H9 (cell line): ENCODE data around the gene APBA2. TPM values are rescaled to one million over a fixed set of nuclear protein-coding genes. Genes with fewer than 3 reads are reported as not detected.

Experiments
- DNase-seq: peaks from one replicate; pipeline ENCODE4 v3.0.0-alpha.2; 2017
- H2AFZ ChIP-seq: one replicate; pipeline ENCODE4 v1.6.1; 2013; ENCODE audit warnings: mild to moderate bottlenecking, low read length, control low read depth, moderate library complexity
- H2AK5ac ChIP-seq: 2 replicates; pipeline ENCODE4 v1.6.1; 2013; ENCODE audit warnings: low read length, control low read depth, mixed read lengths; ENCODE audit not compliant: insufficient read length
- H2BK120ac ChIP-seq: one replicate; pipeline ENCODE4 v1.6.1; 2013; ENCODE audit warnings: low read depth, mild to moderate bottlenecking, low read length, control low read depth, inconsistent platforms; ENCODE audit not compliant: poor library complexity, severe bottlenecking
- H2BK12ac ChIP-seq: 2 replicates; pipeline ENCODE4 v1.6.1; 2013; ENCODE audit warnings: low read length, control low read depth, mixed read lengths, low read depth; ENCODE audit not compliant: insufficient read length
- H2BK15ac ChIP-seq: 2 replicates; pipeline ENCODE4 v1.6.1; 2013; ENCODE audit warnings: low read depth, low read length, control low read depth
- H2BK20ac ChIP-seq: one replicate; pipeline ENCODE4 v1.6.1; 2013; ENCODE audit warnings: low read depth, mild to moderate bottlenecking, low read length, control low read depth, inconsistent platforms; ENCODE audit not compliant: poor library complexity, severe bottlenecking
- H2BK5ac ChIP-seq: 2 replicates; pipeline ENCODE4 v1.6.1; 2013; ENCODE audit warnings: low read length, control low read depth, mixed read lengths; ENCODE audit not compliant: insufficient read length
- H3K14ac ChIP-seq: 2 replicates; pipeline ENCODE4 v1.6.1; 2013; ENCODE audit warnings: low read length, control low read depth; ENCODE audit not compliant: insufficient read depth
- H3K18ac ChIP-seq: 2 replicates; pipeline ENCODE4 v1.6.1; 2013; ENCODE audit warnings: low read depth, mild to moderate bottlenecking, mixed read lengths, low read length, control low read depth; ENCODE audit not compliant: insufficient read length
- H3K23ac ChIP-seq: 2 replicates; pipeline ENCODE4 v1.6.1; 2013; ENCODE audit warnings: low read length, control low read depth, mixed read lengths, low read depth; ENCODE audit not compliant: insufficient read length
- H3K23me2 ChIP-seq: 2 replicates; pipeline ENCODE4 v1.6.1; 2013; ENCODE audit warnings: low read depth, mild to moderate bottlenecking, mixed read lengths, low read length, control low read depth; ENCODE audit not compliant: insufficient read length, poor library complexity, severe bottlenecking
- H3K27ac ChIP-seq: 2 replicates; pipeline ENCODE4 v1.5.1; 2013; ENCODE audit warnings: low read length, control low read depth, mixed read lengths, low read depth; ENCODE audit not compliant: insufficient read length
- H3K27me3 ChIP-seq: 2 replicates; pipeline ENCODE4 v1.6.1; 2013; ENCODE audit warnings: low read length, control low read depth, inconsistent platforms; ENCODE audit not compliant: insufficient read depth
- H3K4ac ChIP-seq: 2 replicates; pipeline ENCODE4 v1.6.1; 2013; ENCODE audit warnings: low read depth, mild to moderate bottlenecking, control low read depth, inconsistent platforms, low read length, moderate library complexity
- H3K4me1 ChIP-seq: 2 replicates; pipeline ENCODE4 v1.6.1; 2013; ENCODE audit warnings: low read length, control low read depth, inconsistent platforms; ENCODE audit not compliant: insufficient read depth
- H3K4me2 ChIP-seq: 2 replicates; pipeline ENCODE4 v1.6.1; 2013; ENCODE audit warnings: low read length, control low read depth, mixed read lengths; ENCODE audit not compliant: insufficient read length, insufficient read depth
- H3K56ac ChIP-seq: 2 replicates; pipeline ENCODE4 v1.6.1; 2013; ENCODE audit warnings: low read depth, mild to moderate bottlenecking, mixed read lengths, low read length, control low read depth; ENCODE audit not compliant: insufficient read length
- H3K79me1 ChIP-seq: 2 replicates; pipeline ENCODE4 v1.6.1; 2013; ENCODE audit warnings: low read depth, mild to moderate bottlenecking, moderate library complexity, low read length, control low read depth, inconsistent platforms; ENCODE audit not compliant: insufficient read depth, poor library complexity, severe bottlenecking
- H3K79me2 ChIP-seq: 2 replicates; pipeline ENCODE4 v1.6.1; 2013; ENCODE audit warnings: low read length, control low read depth, inconsistent platforms; ENCODE audit not compliant: insufficient read depth
- H3K9ac ChIP-seq: 2 replicates; pipeline ENCODE4 v1.6.1; 2013; ENCODE audit warnings: low read length, control low read depth, mixed read lengths; ENCODE audit not compliant: insufficient read length; ENCODE audit errors: extremely low read depth
- H3K9me3 ChIP-seq: one replicate; pipeline ENCODE4 v1.6.1; 2013; ENCODE audit warnings: low read depth, low read length, inconsistent platforms; ENCODE audit not compliant: control insufficient read depth
- H3T11ph ChIP-seq: one replicate; pipeline ENCODE4 v1.6.1; 2013; ENCODE audit warnings: mild to moderate bottlenecking, low read length, control low read depth, inconsistent platforms
- H4K20me1 ChIP-seq: one replicate; pipeline ENCODE4 v1.6.1; 2013; ENCODE audit not compliant: control insufficient read depth, insufficient read length, insufficient read depth
- H4K5ac ChIP-seq: 2 replicates; pipeline ENCODE4 v1.6.1; 2013; ENCODE audit warnings: low read depth, mild to moderate bottlenecking, mixed read lengths, low read length, control low read depth; ENCODE audit not compliant: insufficient read length
- H4K8ac ChIP-seq: replicated peaks from 2 replicates; pipeline ENCODE4 v1.6.1; 2013; ENCODE audit warnings: low read length, control low read depth, mixed read lengths, low read depth; ENCODE audit not compliant: insufficient read length
- H4K91ac ChIP-seq: 2 replicates; pipeline ENCODE4 v1.6.1; 2013; ENCODE audit warnings: low read depth, mild to moderate bottlenecking, moderate library complexity, mixed read lengths, low read length, control low read depth; ENCODE audit not compliant: insufficient read length
- H3K27ac Mint-ChIP-seq, 3 experiments: 2 replicates in 2 of 3; 3 replicates in 1 of 3; pipeline ENCODE4 v1.8.0; 2020 to 2021; ENCODE audit warnings: mixed read lengths in 3 of 3, mild to moderate bottlenecking in 1 of 3, moderate library complexity in 1 of 3
- H3K27me3 Mint-ChIP-seq: 2 replicates; pipeline ENCODE4 v1.8.0; 2021; ENCODE audit warnings: low read depth, mild to moderate bottlenecking, moderate library complexity, mixed read lengths
- H3K36me3 Mint-ChIP-seq, 3 experiments: 2 replicates in 2 of 3; 3 replicates in 1 of 3; pipeline ENCODE4 v1.8.0; 2020 to 2021; ENCODE audit warnings: low read depth in 3 of 3, mixed read lengths in 3 of 3; ENCODE audit not compliant: insufficient read depth in 1 of 3
- H3K4me1 Mint-ChIP-seq, 2 experiments: 2 replicates each; pipeline ENCODE4 v1.8.0; 2020; ENCODE audit warnings: mixed read lengths in 2 of 2
- H3K4me3 Mint-ChIP-seq, 2 experiments: 2 replicates in 1 of 2; 3 replicates in 1 of 2; pipeline ENCODE4 v1.8.0; 2020 to 2021; ENCODE audit warnings: mild to moderate bottlenecking in 2 of 2, mixed read lengths in 2 of 2, moderate library complexity in 1 of 2
- H3K9me3 Mint-ChIP-seq, 2 experiments: 2 replicates in 1 of 2; 3 replicates in 1 of 2; pipeline ENCODE4 v1.8.0; 2020; ENCODE audit warnings: mild to moderate bottlenecking in 2 of 2, mixed read lengths in 2 of 2, moderate library complexity in 1 of 2
- WGBS: extraction: QIAGEN DNeasy Blood & Tissue Kit; methylation state at CpG from one replicate; pipeline ENCODE4 v1.1.7; 2013; ENCODE audit warnings: missing lambda C conversion rate, low lambda C conversion rate, mixed read lengths; ENCODE audit not compliant: insufficient read length; ENCODE audit errors: extremely low coverage; 5-methylcytosine and 5-hydroxymethylcytosine counted together
- total RNA-seq: library from RNA; stranded (reverse); gene quantifications from 2 replicates; pipeline ENCODE4 v1.2.1, GENCODE V29; 2021
- TF ChIP-seq, protein P1 (sequence below): fragments of 200-600 bp; sonication (generic); conservative IDR thresholded peaks from 3 replicates; pipeline ENCODE4 v1.8.0; 2021; ENCODE audit warnings: antibody characterized with exemption, mild to moderate bottlenecking

The APBA2 gene
- total RNA-seq, 1 experiment from 2014 or later: 14.3 TPM

DNA sequence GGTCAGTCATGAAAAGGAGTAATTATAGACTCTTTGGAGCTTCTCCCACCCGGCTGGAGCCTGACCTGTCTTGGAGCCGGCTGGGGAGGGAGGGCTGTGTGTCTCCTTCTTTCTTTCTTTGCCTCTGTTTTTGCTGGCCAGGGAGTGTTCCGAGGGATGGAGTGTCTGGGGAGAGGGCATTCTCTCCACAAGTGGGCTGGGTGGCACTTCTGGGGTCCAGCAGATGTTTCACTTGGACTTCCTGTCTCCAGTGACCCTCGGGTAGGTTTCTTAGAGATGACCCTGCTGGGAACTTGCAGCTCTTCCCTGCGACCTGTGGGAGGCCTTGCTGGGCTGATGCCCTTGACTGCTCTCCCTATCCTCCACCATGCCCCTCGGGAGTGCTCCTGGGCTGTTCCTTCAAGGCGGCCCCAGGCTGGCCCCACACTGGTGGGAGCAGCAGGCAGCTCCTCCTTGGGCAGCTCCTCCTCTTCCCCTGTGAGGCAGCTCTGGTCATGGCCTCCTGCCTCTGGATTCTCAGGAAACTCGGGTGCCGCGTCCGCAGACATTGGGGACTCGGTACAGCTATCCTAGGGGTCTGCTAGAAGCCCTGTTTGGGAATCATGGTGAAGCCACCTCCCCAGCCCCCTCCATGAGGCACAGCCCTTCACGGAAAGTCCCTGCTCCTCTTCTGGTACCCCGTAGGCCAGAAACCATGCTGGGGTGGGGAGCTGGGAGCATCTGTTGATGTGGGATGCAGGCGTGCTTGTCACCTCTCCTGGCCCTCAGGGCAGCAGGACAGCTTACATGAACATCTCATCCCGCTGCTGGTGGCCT, 44.9 kb downstream of the APBA2 start:
- H2AK5ac ChIP-seq: no peak overlapping the region
- no peak overlapping the region for H3K4me2 ChIP-seq
- H3K9ac ChIP-seq: no peak overlapping the region
- H3K23ac ChIP-seq: no peak overlapping the region
- DNase-seq: no peak
- no peak overlapping the region for H2AFZ ChIP-seq
- H2BK5ac ChIP-seq: no peak overlapping the region
- no peak overlapping the region for H2BK12ac ChIP-seq
- H3K18ac ChIP-seq: no peak overlapping the region
- H2BK15ac ChIP-seq: no peak overlapping the region
- no peak overlapping the region for H4K91ac ChIP-seq
- no peaks in the 10 kb centered on the region for H3K79me2 ChIP-seq
- no peak overlapping the region for H2BK20ac ChIP-seq
- TF ChIP-seq, protein P1, sequence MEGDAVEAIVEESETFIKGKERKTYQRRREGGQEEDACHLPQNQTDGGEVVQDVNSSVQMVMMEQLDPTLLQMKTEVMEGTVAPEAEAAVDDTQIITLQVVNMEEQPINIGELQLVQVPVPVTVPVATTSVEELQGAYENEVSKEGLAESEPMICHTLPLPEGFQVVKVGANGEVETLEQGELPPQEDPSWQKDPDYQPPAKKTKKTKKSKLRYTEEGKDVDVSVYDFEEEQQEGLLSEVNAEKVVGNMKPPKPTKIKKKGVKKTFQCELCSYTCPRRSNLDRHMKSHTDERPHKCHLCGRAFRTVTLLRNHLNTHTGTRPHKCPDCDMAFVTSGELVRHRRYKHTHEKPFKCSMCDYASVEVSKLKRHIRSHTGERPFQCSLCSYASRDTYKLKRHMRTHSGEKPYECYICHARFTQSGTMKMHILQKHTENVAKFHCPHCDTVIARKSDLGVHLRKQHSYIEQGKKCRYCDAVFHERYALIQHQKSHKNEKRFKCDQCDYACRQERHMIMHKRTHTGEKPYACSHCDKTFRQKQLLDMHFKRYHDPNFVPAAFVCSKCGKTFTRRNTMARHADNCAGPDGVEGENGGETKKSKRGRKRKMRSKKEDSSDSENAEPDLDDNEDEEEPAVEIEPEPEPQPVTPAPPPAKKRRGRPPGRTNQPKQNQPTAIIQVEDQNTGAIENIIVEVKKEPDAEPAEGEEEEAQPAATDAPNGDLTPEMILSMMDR: no peak
- Mint-ChIP-seq H3K4me1 (peaks cover 11 to 14% of the 10 kb centered on the region in 2 experiments), H3K27me3 (no peaks in the 10 kb centered on the region), H3K4me3 (no peak overlapping the region), H3K27ac (no peak overlapping the region), H3K9me3 (peaks cover 7 to 10% of the 10 kb centered on the region in 2 experiments; a peak in 4 of 5 replicates), H3K36me3 (peaks cover 0 to 8% (median 6%) of the 10 kb centered on the region in 3 experiments; a peak in 3 of 7 replicates)
- no peaks in the 10 kb centered on the region for H3K9me3 ChIP-seq
- H3K79me1 ChIP-seq: no peaks in the 10 kb centered on the region
- H3K4me1 ChIP-seq: no peaks in the 10 kb centered on the region
- no peak overlapping the region for H3K4ac ChIP-seq
- no peak overlapping the region for H4K8ac ChIP-seq
- H3K56ac ChIP-seq: no peak overlapping the region
- no peak overlapping the region for H2BK120ac ChIP-seq
- no peak overlapping the region for H3T11ph ChIP-seq
- WGBS: no CpG with 5 or more reads among the region's 16 CpGs
- H3K14ac ChIP-seq: no peak overlapping the region
- no peak overlapping the region for H3K27ac ChIP-seq
- no peaks in the 10 kb centered on the region for H3K23me2 ChIP-seq
- H3K27me3 ChIP-seq: no peaks in the 10 kb centered on the region
- no peak overlapping the region for H4K5ac ChIP-seq
- no peaks in the 10 kb centered on the region for H4K20me1 ChIP-seq
